Fibroblast of skin of left quadriceps (primary cell): Measurements from ENCODE around the gene SDR39U1.

Experiments
- DNase-seq, 2 experiments: peaks; one replicate each; pipeline ENCODE4 v3.0.0-alpha.2; 2013; ENCODE audit warnings: low read depth in 2 of 2

Gene SDR39U1

DNA sequence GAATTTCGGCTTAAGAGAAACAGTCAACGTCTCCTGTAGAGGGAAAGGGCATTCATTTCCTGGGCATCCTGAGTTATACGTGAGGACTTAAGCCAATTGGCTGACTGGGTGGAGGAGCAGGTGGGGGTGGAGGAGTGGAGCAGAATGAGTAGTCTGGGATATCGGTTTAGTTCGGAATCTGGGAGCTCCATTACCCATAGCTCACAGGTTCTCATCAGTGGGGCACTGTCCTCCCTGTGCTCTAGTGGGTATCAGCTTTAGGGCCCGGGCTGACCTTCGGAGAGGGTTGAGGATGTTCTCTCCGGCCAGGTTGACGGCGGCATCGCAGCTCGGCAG lies 704 bp downstream of the SDR39U1 start:
- no peak for DNase-seq

- no peak for DNase-seq
Measured at GRCh38 chr14:24441485-24441884, 1.1 kb downstream of the SDR39U1 start.

- no peak for DNase-seq
Measured at GRCh38 chr14:24440606-24441399, 1.8 kb downstream of the SDR39U1 start.

DNA sequence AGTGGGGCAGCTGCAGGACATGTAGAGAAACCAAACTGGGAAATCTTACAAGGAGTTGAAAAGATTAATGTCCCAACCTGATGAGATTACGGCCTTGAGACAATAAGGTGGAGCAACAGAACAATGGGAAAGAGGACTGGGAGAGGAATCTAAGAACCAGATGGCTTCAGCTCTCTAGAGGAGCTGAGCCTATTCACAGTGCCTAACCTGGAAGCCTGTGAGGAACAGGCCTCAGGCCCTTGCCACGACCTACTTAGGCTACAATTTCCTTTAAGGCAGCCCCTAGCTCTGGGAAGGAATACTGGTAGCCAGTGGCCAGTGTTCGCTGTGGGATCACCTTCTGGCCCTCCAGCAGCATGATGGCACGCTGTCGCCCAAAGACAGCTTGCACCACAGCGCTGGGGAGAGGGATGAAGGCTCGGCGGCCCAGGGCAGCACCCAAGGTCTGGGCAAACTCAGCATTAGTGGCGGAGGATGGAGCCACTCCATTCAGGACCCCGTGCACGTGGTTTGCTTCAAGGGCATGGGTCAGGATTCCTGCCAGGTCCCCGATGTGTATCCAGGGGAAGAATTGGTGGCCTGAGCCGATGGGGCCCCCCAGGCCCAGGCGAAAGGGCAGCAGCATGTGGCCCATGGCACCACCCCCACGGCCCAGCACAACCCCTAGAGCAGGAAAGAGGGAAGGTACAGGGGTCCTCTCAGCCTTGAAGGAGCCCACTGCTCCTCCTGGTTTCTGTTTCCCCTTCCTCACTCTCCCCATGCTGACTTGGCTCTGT lies 2.6 kb downstream of the SDR39U1 start:
- DNase-seq, result no peak

- no peak for DNase-seq
Measured at GRCh38 chr14:24439257-24439656, 3.3 kb downstream of the SDR39U1 start.

DNA sequence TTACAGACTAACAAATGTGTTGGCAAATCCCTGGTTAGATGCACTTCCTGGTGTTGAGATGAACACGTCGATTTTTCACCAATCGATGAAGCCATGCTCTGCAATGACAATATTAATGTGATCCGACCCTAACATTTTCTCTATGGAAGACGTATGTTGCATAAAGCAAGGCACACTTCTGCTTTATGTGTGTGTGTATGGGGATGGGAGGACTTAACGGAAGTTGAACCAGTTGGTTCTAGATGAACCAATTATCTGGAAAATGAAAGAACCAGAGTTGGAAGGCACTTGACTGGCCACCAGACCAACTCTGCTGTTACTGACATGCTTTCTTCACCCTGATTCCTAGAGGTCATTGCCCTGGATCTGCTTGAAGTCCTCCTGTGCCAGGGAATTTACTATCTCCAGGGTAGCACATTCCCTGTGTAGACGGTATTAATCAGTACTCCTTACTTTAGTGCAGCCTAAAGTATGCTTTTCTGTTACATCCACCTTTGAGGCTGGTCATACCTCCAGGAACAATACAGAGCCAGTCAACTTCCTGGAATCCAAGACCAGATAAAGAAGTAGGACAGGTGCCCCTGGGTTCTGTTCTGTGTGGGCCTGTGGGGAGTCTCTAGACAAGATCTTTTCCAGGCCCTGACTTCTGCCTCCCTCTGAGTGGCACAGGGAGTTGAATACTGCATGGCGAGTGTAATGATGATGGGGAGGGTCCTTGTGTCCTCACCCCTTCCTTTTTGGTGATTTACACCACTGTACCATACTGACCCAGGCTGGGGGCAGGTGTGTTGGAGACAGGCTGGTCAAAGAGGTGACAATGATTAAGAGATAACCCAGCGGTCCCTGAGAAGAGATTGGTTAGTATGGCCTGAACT lies 4.1 kb downstream of the SDR39U1 start:
- no peak for DNase-seq

- no peak for DNase-seq
Measured at GRCh38 chr14:24437736-24438067, 4.9 kb downstream of the SDR39U1 start.

DNA sequence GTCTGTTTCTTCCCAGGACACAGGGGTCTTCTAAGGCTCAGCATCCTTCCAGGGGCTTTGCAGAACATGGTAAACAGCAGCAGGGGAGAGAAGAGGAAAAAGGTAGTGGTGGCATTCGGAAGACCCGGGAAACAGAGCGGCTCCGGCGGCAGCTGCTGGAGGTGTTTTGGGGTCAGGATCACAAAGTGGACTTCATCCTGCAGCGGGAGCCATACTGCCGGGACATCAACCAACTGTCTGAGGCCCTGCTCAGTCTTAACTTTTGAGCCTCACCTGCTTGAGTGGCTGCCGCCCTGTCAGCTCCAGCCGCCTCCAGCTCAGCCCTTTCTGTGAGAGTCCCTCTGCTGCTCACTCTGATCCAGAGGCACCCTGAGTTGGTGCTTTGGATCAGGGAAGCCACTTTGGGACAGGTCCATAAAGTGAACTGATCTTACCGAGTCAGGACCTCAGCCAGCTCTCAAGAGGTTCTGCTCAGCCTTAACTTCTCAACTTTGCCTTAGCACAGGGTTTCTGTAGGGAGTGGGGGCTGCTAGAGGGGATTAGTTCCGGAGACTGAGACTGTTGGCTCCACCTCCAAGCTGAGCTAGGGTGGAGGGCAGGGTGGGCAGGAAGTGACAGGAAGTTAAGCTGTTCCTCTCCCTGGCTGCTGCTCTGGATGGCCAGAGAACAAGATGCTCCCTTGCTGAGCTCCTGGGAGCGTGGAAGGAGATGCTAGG lies 5.4 kb downstream of the SDR39U1 start:
- no peak for DNase-seq

DNA sequence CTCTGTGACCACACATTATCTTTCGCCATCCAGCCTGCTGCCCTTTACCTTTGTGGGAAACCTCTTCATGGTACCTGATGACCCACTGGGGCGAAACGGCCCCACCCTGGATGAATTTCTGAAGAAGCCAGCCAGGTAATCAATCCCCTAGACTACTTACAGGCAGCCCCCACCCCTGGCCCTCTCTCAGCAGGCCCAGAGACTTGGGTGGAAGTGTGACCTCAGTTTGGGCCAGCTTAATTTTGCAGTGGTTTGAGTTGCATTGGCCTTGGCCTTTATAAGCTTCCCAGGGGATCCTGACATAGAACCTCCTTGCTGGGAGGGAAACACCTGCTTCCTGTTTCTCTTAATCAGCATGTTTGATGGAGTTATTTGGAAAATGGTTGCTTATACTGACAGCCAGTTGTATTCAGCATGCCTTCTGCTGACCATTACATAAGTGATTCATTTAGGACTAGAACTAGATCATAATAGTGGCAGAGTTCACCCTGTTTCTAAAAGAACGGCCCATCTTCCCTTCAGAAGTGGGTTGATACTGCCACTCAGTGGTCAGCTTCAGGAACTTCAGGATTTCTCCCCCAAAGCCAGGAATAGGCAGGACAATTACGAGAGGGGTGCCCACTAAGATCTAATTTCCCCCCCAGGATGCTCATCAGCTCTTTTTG lies 6.1 kb downstream of the SDR39U1 start:
- peak in 1 of 2 experiments; percentile 44 for DNase-seq

- DNase-seq, result no peak
Measured at GRCh38 chr14:24435998-24436354, 6.6 kb downstream of the SDR39U1 start.

GRCh38 chr14:24435192-24435810 lies 7.3 kb downstream of the SDR39U1 start:
- DNase-seq, result no peak

DNA sequence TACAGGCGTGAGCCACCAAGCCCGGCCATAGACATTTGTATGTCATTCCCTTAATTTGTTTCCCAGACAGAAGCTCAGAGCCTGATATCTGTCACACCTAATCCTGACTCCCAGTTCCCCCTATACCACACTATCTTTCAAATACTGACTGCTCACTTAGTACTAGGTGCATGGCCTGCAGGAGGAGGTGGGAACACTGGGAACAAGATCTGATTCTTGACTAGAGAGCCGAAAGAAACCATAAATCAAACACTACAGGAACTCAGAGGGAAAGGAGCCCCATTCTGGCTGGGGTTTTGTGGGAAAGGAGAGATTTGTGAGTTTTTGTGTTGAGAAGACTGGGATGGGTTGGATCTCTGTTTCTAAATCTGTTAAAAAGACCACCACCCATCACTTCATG lies 7.9 kb downstream of the SDR39U1 start:
- no peak for DNase-seq

GRCh38 chr14:24434036-24434435 lies 8.5 kb downstream of the SDR39U1 start:
- DNase-seq, result no peak

GRCh38 chr14:24432259-24433131 lies 10.1 kb downstream of the SDR39U1 start:
- no peak for DNase-seq

GRCh38 chr14:24431569-24432258 lies 10.9 kb downstream of the SDR39U1 start:
- peak; percentile 76 to 79 for DNase-seq

DNA sequence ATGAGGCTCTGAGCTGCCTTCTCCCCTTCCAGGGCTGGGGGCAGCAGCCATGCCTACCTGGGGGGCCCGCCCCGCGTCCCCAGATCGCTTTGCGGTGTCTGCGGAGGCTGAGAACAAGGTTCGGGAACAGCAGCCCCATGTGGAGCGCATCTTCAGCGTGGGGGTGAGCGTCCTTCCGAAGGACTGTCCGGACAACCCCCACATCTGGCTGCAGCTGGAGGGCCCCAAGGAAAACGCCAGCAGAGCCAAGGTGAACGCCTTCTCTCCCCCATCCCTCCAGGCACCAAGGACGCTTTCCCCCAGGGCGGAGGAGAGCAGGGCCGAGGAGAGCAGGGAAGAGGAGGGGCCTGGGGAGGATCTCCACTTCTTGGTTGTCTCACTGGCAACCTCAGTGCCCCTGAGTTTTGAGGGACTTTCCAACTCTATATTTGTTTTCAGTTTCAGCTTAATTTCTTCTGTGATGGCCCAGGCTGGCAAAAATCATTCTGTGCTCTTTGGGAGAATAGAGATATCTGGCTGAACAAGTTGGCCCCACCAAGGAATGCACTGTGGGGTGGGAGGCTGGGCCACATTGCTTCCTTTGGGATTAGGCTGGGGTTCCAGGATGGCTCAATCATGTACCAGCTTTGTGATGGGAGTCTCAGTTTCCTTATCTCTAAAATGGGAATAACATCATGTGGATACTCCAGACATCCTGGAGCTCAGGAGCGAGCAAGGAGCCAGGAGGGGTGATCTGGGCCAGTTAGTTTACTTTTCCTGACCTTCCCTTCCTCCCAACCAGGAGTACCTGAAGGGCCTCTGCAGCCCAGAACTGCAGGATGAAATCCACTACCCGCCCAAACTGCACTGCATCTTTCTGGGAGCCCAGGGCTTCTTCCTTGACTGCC lies 11.7 kb downstream of the SDR39U1 start:
- DNase-seq, result peak in 1 of 2 experiments; percentile 18

DNA sequence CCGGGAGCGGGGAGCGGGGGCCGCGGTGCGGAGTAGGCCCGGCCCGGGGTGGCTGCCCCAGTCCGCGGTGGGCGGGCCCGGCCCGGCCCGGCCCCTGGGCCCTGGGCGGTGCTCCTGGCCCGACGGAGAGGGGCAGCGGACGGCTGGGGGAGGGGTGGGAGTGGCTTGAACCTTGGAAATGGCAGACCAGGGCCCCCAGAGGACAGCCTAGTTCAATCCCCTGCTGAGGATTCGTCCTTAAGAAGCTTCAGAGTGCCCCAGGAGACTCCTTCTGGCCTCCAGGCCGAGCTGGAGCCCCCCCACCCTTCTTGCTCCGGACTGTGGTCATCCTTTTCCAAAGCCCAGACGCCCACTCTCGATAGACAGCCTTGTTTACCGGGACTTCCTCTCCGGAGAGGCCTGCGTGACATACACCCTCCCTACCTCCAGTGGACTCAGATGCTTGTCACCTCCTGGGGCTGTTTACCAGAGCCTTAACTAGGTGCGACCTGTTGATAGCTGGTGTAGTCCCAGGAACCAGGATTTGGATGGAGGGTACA lies 12.4 kb downstream of the SDR39U1 start:
- peak; percentile 46 to 52 for DNase-seq
